ACHN (cell line): Measurements from ENCODE around the gene PLD3.
"Not testable (repeated sequence)": the region's sequence is repeated elsewhere in the genome, so short reads cannot be mapped to it uniquely, and the experiment has no call there.

Experiments used
- DNase-seq: peaks from one replicate; pipeline ENCODE4 v3.0.0-alpha.2; 2015
- in situ Hi-C: cut with HindIII; loops from 2 replicates; pipeline ENCODE4 v1.10.0; 2017; ENCODE audit warnings: low sequenced_read_pairs, low pct_ligation_motif_present, low pct_unique_long_range_greater_than_20kb

The PLD3 gene

GRCh38 chr19:40400559-40400958 is 52.1 kb downstream of the PLD3 start:
- no peak for DNase-seq
- in situ Hi-C loops = no loop called here

GRCh38 chr19:40403262-40403984 is 54.9 kb downstream of the PLD3 start:
- in situ Hi-C loops = no loop called here

GRCh38 chr19:40407714-40408597 is 59.5 kb downstream of the PLD3 start:
- no peak for DNase-seq
- in situ Hi-C loops = no loop called here

More at GRCh38 chr19:40403262-40403984, 54.9 kb downstream of the PLD3 start:
- peak; percentile 85 for DNase-seq

- in situ Hi-C loops, DNase-seq: not testable (repeated sequence)
Measured at GRCh38 chr19:40408598-40408925, 60.1 kb downstream of the PLD3 start.

- DNase-seq = no peak
- in situ Hi-C loops = no loop called here
Measured at GRCh38 chr19:40410030-40410389, 61.5 kb downstream of the PLD3 start.

GRCh38 chr19:40411125-40411842 is 62.8 kb downstream of the PLD3 start:
- no peak for DNase-seq
- in situ Hi-C loops = no loop called here

- no peak for DNase-seq
- in situ Hi-C loops = no loop called here
Measured at GRCh38 chr19:40411958-40412499, 63.5 kb downstream of the PLD3 start.

GRCh38 chr19:40412866-40413265 is 64.4 kb downstream of the PLD3 start:
- in situ Hi-C loops = no loop called here
- no peak for DNase-seq

- no peak for DNase-seq
- in situ Hi-C loops = no loop called here
Measured at GRCh38 chr19:40413291-40413845, 64.9 kb downstream of the PLD3 start, which contains the start of gene PRX. Gene PRX (minus strand): TSS chr19:40413378. CDS start chr19:40407932, 5,446 bp downstream.

- no peak for DNase-seq
- in situ Hi-C loops = no loop called here
Measured at GRCh38 chr19:40414542-40415535, 66.3 kb downstream of the PLD3 start.

- in situ Hi-C loops = no loop called here
- DNase-seq = no peak
Measured at GRCh38 chr19:40415768-40416167, 67.3 kb downstream of the PLD3 start.

- no peak for DNase-seq
- in situ Hi-C loops = no loop called here
Measured at GRCh38 chr19:40416918-40417642, 68.6 kb downstream of the PLD3 start.

GRCh38 chr19:40417643-40417981 is 69.1 kb downstream of the PLD3 start:
- in situ Hi-C loops = no loop called here

GRCh38 chr19:40418040-40418439 is 69.5 kb downstream of the PLD3 start:
- DNase-seq = no peak
- in situ Hi-C loops = no loop called here

More at GRCh38 chr19:40417643-40417981, 69.1 kb downstream of the PLD3 start:
- no peak for DNase-seq

GRCh38 chr19:40419066-40419612 is 70.6 kb downstream of the PLD3 start:
- in situ Hi-C loops = no loop called here
- no peak for DNase-seq

GRCh38 chr19:40419780-40420179 is 71.3 kb downstream of the PLD3 start:
- in situ Hi-C loops = no loop called here

GRCh38 chr19:40420451-40420765 is 71.9 kb downstream of the PLD3 start:
- in situ Hi-C loops = no loop called here

More at GRCh38 chr19:40419780-40420179, 71.3 kb downstream of the PLD3 start:
- DNase-seq = no peak

More at GRCh38 chr19:40420451-40420765, 71.9 kb downstream of the PLD3 start:
- DNase-seq = no peak
